GM12878 (cell line): Measurements from ENCODE around the gene GRAMD2B. TPM values are rescaled to one million over a fixed set of nuclear protein-coding genes. Genes with fewer than 3 reads are reported as not detected.

Experiments
- ATAC-seq: fragments of 200-7000 bp; cut with Tn5 transposase; 3 replicates; pipeline ENCODE4 v1.9.1; 2020; ENCODE audit warnings: mild to moderate bottlenecking, moderate library complexity
- BruUV-seq: library from RNA; stranded (reverse); fragments of 400-500 nt; replicated peaks from 2 replicates; lab custom pipeline; 2021; lab: Mats Ljungman, UMichigan
- CTCF ChIA-PET: fragments of 300-600 bp; sonication (Branson Sonifier 250); formaldehyde crosslinking; extraction: SDS; loops from one replicate; lab custom pipeline; 2021; ENCODE audit warnings: inconsistent platforms; lab: Yijun Ruan, JAX
- POLR2A ChIA-PET: fragments of 350-600 bp; formaldehyde crosslinking; extraction: SDS; loops from one replicate; lab custom pipeline; 2021; ENCODE audit warnings: inconsistent platforms; lab: Charles Lee
- RAD21 ChIA-PET: fragments of 300-600 bp; sonication (Branson Sonifier 250); formaldehyde crosslinking; loops from one replicate; lab custom pipeline; 2023; ENCODE audit warnings: antibody characterized with exemption; ENCODE audit not compliant: unreplicated experiment; lab: Charles Lee
- SMC1A ChIA-PET: fragments of 300-600 bp; sonication (Branson Sonifier 250); formaldehyde crosslinking; loops from one replicate; lab custom pipeline; 2023; ENCODE audit not compliant: unreplicated experiment, uncharacterized antibody; lab: Charles Lee
- DNase-seq: peaks from one replicate; pipeline ENCODE4 v3.0.0-alpha.2; 2011; ENCODE audit warnings: low read depth, low spot score
- FAIRE-seq: peaks from 3 replicates; lab custom pipeline; 2011; peaks lifted over from hg19 to GRCh38; lab: Jason Lieb, UNC
- H2AFZ ChIP-seq: 2 replicates; pipeline ENCODE4 v1.6.0; 2011; ENCODE audit warnings: low read depth, low read length, control low read depth; ENCODE audit not compliant: control insufficient read depth
- H3K27ac ChIP-seq: 2 replicates; pipeline ENCODE4 v1.5.1; 2011; ENCODE audit warnings: control low read depth; ENCODE audit not compliant: control insufficient read depth, insufficient read depth
- H3K27me3 ChIP-seq, 2 experiments: replicated peaks in 1 of 2; 2 replicates each; pipeline versions ENCODE4 v1.6.0 to v1.6.1; 2011; ENCODE audit warnings: low read length in 1 of 2; ENCODE audit not compliant: control insufficient read depth in 2 of 2, insufficient read depth in 2 of 2
- H3K36me3 ChIP-seq, 2 experiments: 2 replicates each; pipeline ENCODE4 v1.5.1; 2011; ENCODE audit warnings: low read length in 1 of 2; ENCODE audit not compliant: control insufficient read depth in 2 of 2, insufficient read depth in 2 of 2
- H3K4me1 ChIP-seq: 2 replicates; pipeline ENCODE4 v1.6.1; 2011; ENCODE audit warnings: mild to moderate bottlenecking, low read length, moderate library complexity, mixed read lengths; ENCODE audit not compliant: control insufficient read depth, insufficient read depth
- H3K4me2 ChIP-seq: 2 replicates; pipeline ENCODE4 v1.6.0; 2011; ENCODE audit warnings: control low read depth; ENCODE audit not compliant: control insufficient read depth, insufficient read depth
- H3K4me3 ChIP-seq: fragments of 200-600 bp; sonication (generic); 2 replicates; pipeline ENCODE4 v1.5.1; 2016
- H3K79me2 ChIP-seq: 2 replicates; pipeline ENCODE4 v1.6.0; 2011; ENCODE audit warnings: low read length; ENCODE audit not compliant: control insufficient read depth, insufficient read depth
- H3K9ac ChIP-seq: 2 replicates; pipeline ENCODE4 v1.8.0; 2011; ENCODE audit warnings: low read length, control low read depth, mixed read lengths; ENCODE audit not compliant: control insufficient read depth, insufficient read depth
- H3K9me3 ChIP-seq: replicated peaks from 3 replicates; pipeline ENCODE4 v1.5.1; 2011; ENCODE audit warnings: mild to moderate bottlenecking, low read length; ENCODE audit not compliant: control insufficient read depth, insufficient read depth
- H4K20me1 ChIP-seq: 2 replicates; pipeline ENCODE4 v1.6.0; 2011; ENCODE audit not compliant: control insufficient read depth, insufficient read depth
- ATF7 ChIP-seq: fragments of 450-650 bp; IDR thresholded peaks from 2 replicates; pipeline ENCODE4 v1.6.1; 2016; ENCODE audit warnings: low read depth, mild to moderate bottlenecking
- MXI1 ChIP-seq: fragments of 150-350 bp; IDR thresholded peaks from 2 replicates; pipeline ENCODE4 v1.6.1; 2011; ENCODE audit warnings: low read depth, mild to moderate bottlenecking, inconsistent platforms, low read length, improper control_type of control experiment
- PKNOX1 ChIP-seq: fragments of 450-650 bp; IDR thresholded peaks from 2 replicates; pipeline ENCODE4 v1.6.1; 2016; ENCODE audit warnings: mild to moderate bottlenecking
- RBBP5 ChIP-seq: fragments of 200-600 bp; sonication (generic); conservative IDR thresholded peaks from 2 replicates; pipeline ENCODE4 v1.6.1; 2016
- REST ChIP-seq: IDR thresholded peaks from 2 replicates; pipeline ENCODE4 v1.6.1; 2012; ENCODE audit warnings: mild to moderate bottlenecking, low read depth, low read length
- TARDBP ChIP-seq: IDR thresholded peaks from 2 replicates; pipeline ENCODE4 v1.6.1; 2016; ENCODE audit warnings: borderline replicate concordance
- TCF12 ChIP-seq: IDR thresholded peaks from 2 replicates; pipeline ENCODE4 v1.6.1; 2011; ENCODE audit warnings: low read depth, mild to moderate bottlenecking, low read length
- TCF7 ChIP-seq: IDR thresholded peaks from 2 replicates; pipeline ENCODE4 v1.6.1; 2014; ENCODE audit warnings: antibody characterized with exemption, borderline replicate concordance
- ZNF274 ChIP-seq: IDR thresholded peaks from one replicate; pipeline ENCODE4 v1.8.0; 2011; ENCODE audit not compliant: insufficient read length, insufficient read depth
- WGBS: methylation state at CpG from one replicate; pipeline ENCODE4 v1.1.6; 2016; ENCODE audit warnings: low lambda C conversion rate; ENCODE audit not compliant: insufficient replicate concordance, insufficient coverage; ENCODE audit errors: missing lambda C conversion rate; 5-methylcytosine and 5-hydroxymethylcytosine counted together
- in situ Hi-C: fragments of 300-500 bp; cut with MboI; formaldehyde crosslinking; loops from 9 replicates; pipeline ENCODE4 v1.14.3; 2018; ENCODE audit warnings: mixed read lengths
- intact Hi-C: fragments of 100-400 bp; cut with micrococcal nuclease; formaldehyde crosslinking; loops from one replicate; pipeline ENCODE4 v1.14.2; 2022; ENCODE audit not compliant: unreplicated experiment
- polyA plus RNA-seq, 11 experiments: library from polyadenylated mRNA; depleted of rRNA in 4 of 11; unstranded in 6 of 11; stranded (reverse) in 5 of 11; fragments of >200 nt; fragmentation: Nextera tagmentation in 4 of 11; fragmentation: Illumina TruSeq in 1 of 11; extraction: Ambion mirVana in 4 of 11; extraction: Trizol in 1 of 11; gene quantifications; 1 replicate in 1 of 11; 2 replicates in 10 of 11; pipeline versions ENCODE4 v1.2.1 to v1.2.3, GENCODE V29; 2011 to 2016; ENCODE audit warnings: inconsistent platforms in 2 of 11, missing spikeins in 2 of 11, low read depth in 1 of 11
- total RNA-seq, 4 experiments: library from RNA; depleted of rRNA in 3 of 4; stranded (reverse); fragments of >200 nt in 3 of 4; fragmentation: Illumina TruSeq in 1 of 4; extraction: Trizol in 1 of 4; gene quantifications; 2 replicates each; pipeline versions ENCODE4 v1.2.1 to v1.2.3, GENCODE V29; 2013 to 2021

GRAMD2B gene
- total and polyA plus RNA-seq, 10 of the 15 experiments (the other 5 are each of a cell fraction or from before 2014, with no cell fraction given), result 1.9 to 21.5 (median 8.4) TPM

- in situ Hi-C loops, result no loop called here
- 98% methylated on average over 2 of the region's 2 CpGs for WGBS
- Histone ChIP-seq H3K27ac (no peak overlapping the region), H3K36me3 (no peaks in the 10 kb centered on the region)
- BruUV-seq, result no TSS peak
- SMC1A ChIA-PET, result interaction anchor here (1.0 to 1.1 kb wide), 2 partner anchors 10 to 70 kb away, joined by 3 to 4 read pairs; no protein-coding TSS in a partner anchor
- DNase-seq, result no peak
- CTCF ChIA-PET, result no interaction called here
- TF ChIP-seq ZNF274, result no peak
- no peak for TF ChIP-seq TCF12
- TF ChIP-seq TCF7, result no peak
- no peak for TF ChIP-seq PKNOX1
- no peak for TF ChIP-seq MXI1
- TF ChIP-seq REST, result no peak
- no peak for TF ChIP-seq TARDBP
- no peak for TF ChIP-seq ATF7
- TF ChIP-seq RBBP5, result no peak
- TF ChIP-seq, all 136 proteins: peak for 0
- no peak overlapping the region for H3K9ac ChIP-seq
- RAD21 ChIA-PET, result no interaction called here
- POLR2A ChIA-PET, result interaction anchor here (0.5 kb wide), 1 partner anchor 61 kb away, joined by 3 read pairs; no protein-coding TSS in a partner anchor
- ATAC-seq (no peak), FAIRE-seq (no peak)
- H2AFZ ChIP-seq, result no peak overlapping the region
- intact Hi-C loops, result no loop called here
- H3K4me3 ChIP-seq, result no peak overlapping the region
- no peaks in the 10 kb centered on the region; the same call in 1 of the 2 replicates for H3K4me1 ChIP-seq
- no peaks in the 10 kb centered on the region for H3K27me3 ChIP-seq
- H3K9me3 ChIP-seq, result no peaks in the 10 kb centered on the region
- H4K20me1 ChIP-seq, result no peaks in the 10 kb centered on the region
- peaks cover 11% of the 10 kb centered on the region for H3K79me2 ChIP-seq
- no peak overlapping the region for H3K4me2 ChIP-seq
Measured at GRCh38 chr5:126428421-126428820, 5.2 kb downstream of the GRAMD2B start.
